ENCODE measurements around the gene ASTE1.
"Not testable (repeated sequence)": the region's sequence is repeated elsewhere in the genome, so short reads cannot be mapped to it uniquely, and the experiment has no call there.

Gene ASTE1

GRCh38 chr3:131007782-131008181 lies 18.8 kb downstream of the ASTE1 start:
- DNase-seq = no peak

- DNase-seq = no peak
These were observed 19.4 kb downstream of the ASTE1 start for GRCh38 chr3:131007256-131007655.

DNA sequence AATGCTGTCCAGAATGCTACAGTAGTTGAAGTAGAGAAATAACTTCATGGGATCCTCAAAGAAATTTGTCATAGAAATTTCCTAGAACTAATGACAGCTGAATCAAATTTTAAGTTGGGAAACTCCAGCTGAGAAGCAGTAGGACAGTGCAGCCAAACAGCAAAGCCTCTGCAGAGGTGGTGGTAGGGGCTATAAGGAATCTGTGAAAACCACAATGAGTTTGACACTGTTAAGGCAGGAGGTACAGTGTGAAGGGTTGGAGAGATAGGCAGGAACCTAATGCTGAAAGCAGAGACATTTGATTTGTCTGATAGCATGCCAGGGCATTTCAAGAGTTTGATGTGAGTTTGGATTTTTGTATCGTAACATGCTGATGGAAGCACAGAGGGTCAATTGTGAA lies 22.0 kb downstream of the ASTE1 start:
- no peak for DNase-seq

- DNase-seq = no peak
These were observed 25.6 kb downstream of the ASTE1 start for GRCh38 chr3:131001071-131001470.

DNA sequence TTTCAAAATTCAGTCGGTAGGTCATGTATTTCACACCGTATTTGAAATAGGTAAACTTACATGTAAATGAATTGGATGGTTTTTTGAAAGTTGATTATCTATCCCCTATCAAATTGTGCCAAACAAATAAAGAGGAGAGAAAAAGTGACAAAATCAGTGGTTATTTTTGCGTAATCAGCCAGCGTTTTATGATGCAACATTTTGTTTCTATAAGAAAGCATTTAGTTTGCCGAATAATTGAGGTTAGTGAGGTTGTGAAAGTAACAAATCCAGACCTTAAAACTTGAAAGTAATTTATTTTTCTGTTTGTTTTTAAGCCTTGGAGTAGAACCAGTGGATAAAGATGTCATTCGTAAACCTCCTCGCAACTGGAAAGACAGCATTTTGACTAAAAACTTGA lies 29.3 kb downstream of the ASTE1 start:
- DNase-seq = peak; percentile 49 to 84

- no peak for DNase-seq
These were observed 34.3 kb downstream of the ASTE1 start for GRCh38 chr3:130992344-130992743.

DNA sequence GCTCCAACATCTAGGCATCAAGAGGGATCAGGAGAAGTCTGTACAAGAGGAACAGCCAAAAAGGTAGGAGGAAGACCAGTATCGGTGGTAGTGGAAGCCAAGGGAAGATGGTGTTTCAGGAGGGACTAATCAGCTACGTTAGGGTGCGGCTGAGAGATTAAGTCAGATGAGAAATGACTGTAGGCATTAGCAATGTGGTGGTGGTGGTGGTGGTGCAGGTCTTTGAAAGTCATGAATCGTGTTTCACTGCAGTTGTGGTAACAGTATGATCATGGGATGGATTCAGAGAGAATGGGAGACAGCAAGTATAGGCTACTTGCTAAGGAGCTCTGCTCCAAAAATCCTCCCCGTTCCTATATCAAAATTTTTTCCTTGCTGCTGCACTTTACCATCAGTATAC lies 35.5 kb downstream of the ASTE1 start:
- no peak for DNase-seq

DNA sequence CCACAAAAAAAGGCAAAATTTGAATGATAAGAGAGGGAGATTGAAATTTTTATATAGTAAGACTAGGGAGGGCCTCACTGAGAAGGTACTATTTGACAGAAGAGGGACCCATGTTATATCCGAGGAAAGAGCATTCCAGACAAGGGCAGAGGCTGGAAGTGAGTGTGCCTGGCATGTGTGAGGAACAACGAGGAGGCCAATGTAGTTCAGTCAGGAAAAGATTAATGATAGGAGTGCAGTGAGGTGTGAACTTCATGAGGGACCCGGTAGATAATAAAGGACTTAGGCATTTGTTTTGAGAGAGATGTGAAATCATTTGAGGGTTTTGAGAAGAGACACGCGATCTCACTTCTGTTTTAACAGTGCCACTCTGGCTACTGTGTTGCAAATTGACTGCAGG lies 36.3 kb downstream of the ASTE1 start:
- no peak for DNase-seq

DNA sequence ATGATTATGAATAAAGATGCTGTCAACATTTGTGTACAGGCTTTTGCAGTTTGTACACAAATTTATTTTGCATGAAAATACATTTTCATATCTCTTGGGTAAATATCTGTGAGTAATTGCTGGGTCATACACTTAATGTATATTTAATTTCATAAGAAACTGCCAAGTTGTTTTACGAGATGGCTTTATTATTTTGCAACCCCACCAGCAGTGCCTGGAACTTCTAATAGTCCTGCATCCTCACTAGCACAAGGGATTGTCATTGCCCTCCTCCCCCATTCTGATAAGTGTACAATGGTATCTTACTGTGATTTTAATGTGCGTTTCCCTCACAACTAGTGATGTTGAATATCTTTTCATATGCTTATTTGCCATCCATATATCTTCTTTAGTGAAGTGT lies 45.2 kb downstream of the ASTE1 start:
- no peak for DNase-seq

DNA sequence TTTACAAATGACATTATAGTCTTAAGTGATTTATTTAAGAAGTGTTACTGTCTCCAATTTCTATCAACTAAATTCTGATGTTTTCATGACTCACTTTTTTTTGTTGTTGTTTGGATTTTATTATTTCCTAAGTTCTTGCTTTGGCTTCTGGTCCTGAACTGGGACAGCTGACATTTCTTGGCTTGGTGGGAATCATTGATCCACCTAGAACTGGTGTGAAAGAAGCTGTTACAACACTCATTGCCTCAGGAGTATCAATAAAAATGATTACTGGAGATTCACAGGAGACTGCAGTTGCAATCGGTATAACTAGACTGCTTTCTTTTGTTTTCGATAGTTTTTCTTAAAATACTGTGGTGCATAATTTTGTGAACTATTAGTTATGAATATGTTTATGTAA lies 47.5 kb downstream of the ASTE1 start:
- DNase-seq = no peak

- no peak for DNase-seq
These were observed 49.9 kb downstream of the ASTE1 start for GRCh38 chr3:130976706-130977105.

DNA sequence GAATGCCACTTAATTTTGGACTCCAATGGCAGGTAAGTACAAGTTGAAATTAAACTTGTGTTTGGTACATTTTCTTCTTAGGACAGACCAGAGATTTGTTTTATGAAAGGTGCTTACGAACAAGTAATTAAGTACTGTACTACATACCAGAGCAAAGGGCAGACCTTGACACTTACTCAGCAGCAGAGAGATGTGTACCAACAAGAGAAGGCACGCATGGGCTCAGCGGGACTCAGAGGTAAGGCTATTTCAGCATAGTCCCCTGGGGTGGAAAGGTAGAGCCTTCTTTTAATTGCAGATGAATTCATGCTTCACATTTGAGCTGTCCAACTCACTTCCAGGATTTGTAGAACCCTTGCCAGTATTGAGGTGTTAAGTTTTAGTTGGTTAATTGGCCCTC lies 51.4 kb downstream of the ASTE1 start:
- DNase-seq = no peak

DNA sequence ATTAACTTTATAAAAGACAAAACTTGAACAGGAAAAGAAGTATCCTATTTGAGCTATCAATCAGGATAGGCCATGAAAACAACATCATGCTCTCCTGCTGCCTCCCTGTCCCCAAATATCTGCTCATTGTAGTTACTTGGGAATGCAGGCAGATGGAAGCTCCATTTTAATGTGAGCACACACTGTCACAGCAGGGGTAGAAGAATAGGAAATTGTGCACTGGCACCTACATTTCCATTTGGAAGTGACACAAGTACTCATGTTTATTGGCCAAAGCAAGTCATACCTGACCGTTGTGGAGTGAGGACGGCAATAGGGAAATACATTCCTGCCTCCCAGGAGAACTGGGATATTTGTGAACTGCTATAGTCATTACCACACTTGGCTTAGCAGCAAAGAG lies 52.4 kb downstream of the ASTE1 start:
- DNase-seq = no peak

GRCh38 chr3:130973406-130973805 lies 53.2 kb downstream of the ASTE1 start:
- no peak for DNase-seq

DNA sequence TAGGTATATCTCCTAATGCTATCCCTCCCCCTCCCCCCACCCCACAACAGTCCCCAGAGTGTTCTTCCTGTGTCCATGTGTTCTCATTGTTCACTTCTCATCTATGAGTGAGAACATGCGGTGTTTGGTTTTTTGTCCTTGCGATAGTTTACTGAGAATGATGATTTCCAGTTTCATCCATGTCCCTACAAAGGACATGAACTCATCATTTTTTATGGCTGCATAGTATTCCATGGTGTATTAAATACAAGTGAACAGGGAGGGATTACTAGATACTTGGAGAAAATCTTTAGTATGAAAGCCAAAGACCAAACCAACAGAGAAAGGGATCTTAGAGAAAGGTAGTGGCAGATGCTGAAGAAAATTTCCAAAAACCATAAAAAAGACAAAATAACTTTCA lies 54.0 kb downstream of the ASTE1 start:
- DNase-seq = not testable (repeated sequence)

DNA sequence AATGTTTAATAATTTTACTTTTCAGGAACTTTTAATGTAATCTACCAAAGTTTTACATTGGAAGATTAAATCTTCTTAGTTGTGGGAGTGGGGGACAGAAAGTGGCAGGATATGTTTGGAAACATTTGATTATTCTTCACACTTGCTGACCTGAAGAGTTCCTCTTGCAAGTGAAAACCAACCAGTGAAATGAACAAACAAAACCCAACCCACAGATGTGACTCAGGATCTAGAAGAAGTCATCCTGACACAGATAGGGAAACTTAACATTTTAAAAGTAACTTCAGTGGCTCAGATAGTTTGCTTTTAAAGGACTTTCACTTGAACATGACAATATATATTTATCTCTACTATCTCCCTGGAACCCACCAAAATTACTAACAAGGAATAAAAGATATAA lies 55.4 kb downstream of the ASTE1 start:
- DNase-seq = peak; percentile 18 to 22

DNA sequence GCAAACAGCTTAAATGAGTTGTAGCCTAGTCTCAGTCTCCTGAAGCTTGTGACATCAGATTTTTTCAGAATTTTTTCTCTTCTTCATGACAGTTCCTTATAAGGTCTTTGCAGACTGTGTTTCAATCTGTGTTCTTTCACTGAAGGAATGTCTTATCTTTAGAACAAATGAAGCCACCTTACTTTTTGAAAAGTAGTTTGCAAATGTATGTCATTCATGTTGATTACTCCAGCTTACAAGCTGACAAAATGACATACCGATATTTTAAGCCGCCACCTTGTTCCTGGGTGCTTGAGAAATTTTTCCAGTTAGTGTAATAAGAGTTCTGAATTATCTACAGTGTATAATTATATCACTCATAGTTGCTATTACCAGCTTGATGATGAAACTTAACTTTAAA lies 57.0 kb downstream of the ASTE1 start:
- no peak for DNase-seq

GRCh38 chr3:130968221-130968620 lies 58.4 kb downstream of the ASTE1 start:
- no peak for DNase-seq

DNA sequence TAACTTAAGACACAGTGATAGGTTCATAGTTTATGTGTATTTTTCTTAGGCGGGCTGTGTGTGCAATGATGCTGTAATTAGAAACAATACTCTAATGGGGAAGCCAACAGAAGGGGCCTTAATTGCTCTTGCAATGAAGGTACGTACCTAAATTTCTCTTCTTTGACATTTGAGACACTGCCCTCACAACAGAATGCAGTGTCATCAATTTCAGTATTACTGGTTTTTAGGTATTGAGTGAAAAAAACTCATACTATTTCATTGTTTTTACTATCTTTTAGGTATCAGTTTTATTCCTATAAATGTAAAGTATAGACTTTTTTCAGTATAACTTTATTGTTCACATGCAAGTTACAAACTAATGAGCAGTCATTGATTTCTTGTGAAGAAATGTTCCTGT lies 59.3 kb downstream of the ASTE1 start:
- no peak for DNase-seq

- peak; percentile 75 to 84 for DNase-seq
These were observed 62.7 kb downstream of the ASTE1 start for GRCh38 chr3:130963878-130964277.
